GM12865 (cell line): ENCODE measurements around the gene B4GALT3.

Experiments used
- DNase-seq: peaks from one replicate; pipeline ENCODE4 v3.0.0; 2010; ENCODE audit warnings: low read depth
- H3K4me3 ChIP-seq: 2 replicates; pipeline ENCODE4 v1.5.1; 2011; ENCODE audit warnings: mild to moderate bottlenecking, low read depth, low read length, control low read depth
- CTCF ChIP-seq: IDR thresholded peaks from 2 replicates; pipeline ENCODE4 v1.5.1; 2011; ENCODE audit warnings: low read length, control low read depth, low read depth, inconsistent platforms; ENCODE audit not compliant: insufficient read depth; ENCODE audit errors: missing control alignments

The B4GALT3 gene

GRCh38 chr1:161133220-161133740 lies 44.0 kb downstream of the B4GALT3 start:
- peak overlapping the region; percentile 100 for H3K4me3 ChIP-seq
- no peak for TF ChIP-seq CTCF
- DNase-seq = no peak

- DNase-seq = peak; percentile 97
- peak within 1 kb of the TSS; percentile 100 for H3K4me3 ChIP-seq
- no peak for TF ChIP-seq CTCF
These were observed 44.7 kb downstream of the B4GALT3 start, which contains the start of gene DEDD for GRCh38 chr1:161132410-161133219. TSS of gene DEDD (minus strand) at chr1:161132667. CDS start at chr1:161124462, 8,205 bp downstream.

GRCh38 chr1:161131523-161132409 lies 45.5 kb downstream of the B4GALT3 start:
- peak; percentile 20 for DNase-seq
- no peak for TF ChIP-seq CTCF
- peak overlapping the region; percentile 100 for H3K4me3 ChIP-seq

- no peak for DNase-seq
- no peak for TF ChIP-seq CTCF
- no peak overlapping the region for H3K4me3 ChIP-seq
These were observed 47.0 kb downstream of the B4GALT3 start for GRCh38 chr1:161130266-161130665.

- DNase-seq = no peak
- no peak overlapping the region for H3K4me3 ChIP-seq
- TF ChIP-seq CTCF = no peak
These were observed 48.5 kb downstream of the B4GALT3 start for GRCh38 chr1:161128591-161129420.

GRCh38 chr1:161127649-161128048 lies 49.7 kb downstream of the B4GALT3 start:
- TF ChIP-seq CTCF = no peak
- DNase-seq = no peak
- H3K4me3 ChIP-seq = no peak overlapping the region
